Osteoblast (primary cell): Measurements from ENCODE around the gene C17orf67. TPM values are rescaled to one million over a fixed set of nuclear protein-coding genes. Genes with fewer than 3 reads are reported as not detected.

Source experiments
- DNase-seq: peaks from one replicate; pipeline ENCODE4 v3.0.0; 2011; ENCODE audit warnings: low spot score, mixed read lengths; ENCODE audit not compliant: insufficient read length; ENCODE audit errors: missing footprints
- H2AFZ ChIP-seq: 2 replicates; pipeline ENCODE4 v1.6.0; 2011; ENCODE audit warnings: mild to moderate bottlenecking, low read length
- H3K27ac ChIP-seq: 2 replicates; pipeline ENCODE4 v1.5.1; 2011; ENCODE audit warnings: mild to moderate bottlenecking, low read depth, low read length, moderate library complexity
- H3K27me3 ChIP-seq: 2 replicates; pipeline ENCODE4 v1.6.0; 2012; ENCODE audit warnings: mild to moderate bottlenecking, control low read depth, inconsistent platforms, low read length, moderate library complexity; ENCODE audit not compliant: insufficient read depth
- H3K36me3 ChIP-seq: 2 replicates; pipeline ENCODE4 v1.5.1; 2011; ENCODE audit warnings: mild to moderate bottlenecking, low read length, control low read depth, moderate library complexity; ENCODE audit not compliant: insufficient read depth
- H3K4me1 ChIP-seq: 2 replicates; pipeline ENCODE4 v1.5.1; 2011; ENCODE audit warnings: mild to moderate bottlenecking, low read length, control low read depth, moderate library complexity; ENCODE audit not compliant: insufficient read depth
- H3K4me2 ChIP-seq: 2 replicates; pipeline ENCODE4 v1.6.0; 2011; ENCODE audit warnings: mild to moderate bottlenecking, low read length; ENCODE audit not compliant: insufficient read depth
- H3K4me3 ChIP-seq: fragments of 200-600 bp; sonication (generic); 3 replicates; pipeline ENCODE4 v1.5.1; 2012; ENCODE audit warnings: mild to moderate bottlenecking, low read length, inconsistent platforms; ENCODE audit not compliant: insufficient read depth
- H3K79me2 ChIP-seq: 2 replicates; pipeline ENCODE4 v1.6.0; 2012; ENCODE audit warnings: mild to moderate bottlenecking, low read length, control low read depth, inconsistent platforms; ENCODE audit not compliant: insufficient read depth
- H3K9me3 ChIP-seq: 2 replicates; pipeline ENCODE4 v1.5.1; 2011; ENCODE audit warnings: low read depth, low read length, control low read depth
- H4K20me1 ChIP-seq: 2 replicates; pipeline ENCODE4 v1.6.0; 2012; ENCODE audit warnings: mild to moderate bottlenecking, low read length, control low read depth; ENCODE audit not compliant: insufficient read depth
- total RNA-seq: library from RNA; depleted of rRNA; stranded (reverse); fragments of >200 nt; gene quantifications from 2 replicates; pipeline ENCODE4 v1.2.3, GENCODE V29; 2012
- TF ChIP-seq, protein P1 (sequence below): IDR thresholded peaks from 2 replicates; pipeline ENCODE4 v1.5.1; 2011; ENCODE audit warnings: mild to moderate bottlenecking, low read depth, low read length, moderate library complexity; ENCODE audit errors: extremely low read depth

C17orf67 gene
- total RNA-seq, 1 donor = 0.36 TPM

- no peak overlapping the region for H2AFZ ChIP-seq
- DNase-seq = no peak
- H3K27me3 ChIP-seq = no peaks in the 10 kb centered on the region
- no peaks in the 10 kb centered on the region for H3K36me3 ChIP-seq
- H3K4me3 ChIP-seq = no peak overlapping the region
- TF ChIP-seq, protein P1, sequence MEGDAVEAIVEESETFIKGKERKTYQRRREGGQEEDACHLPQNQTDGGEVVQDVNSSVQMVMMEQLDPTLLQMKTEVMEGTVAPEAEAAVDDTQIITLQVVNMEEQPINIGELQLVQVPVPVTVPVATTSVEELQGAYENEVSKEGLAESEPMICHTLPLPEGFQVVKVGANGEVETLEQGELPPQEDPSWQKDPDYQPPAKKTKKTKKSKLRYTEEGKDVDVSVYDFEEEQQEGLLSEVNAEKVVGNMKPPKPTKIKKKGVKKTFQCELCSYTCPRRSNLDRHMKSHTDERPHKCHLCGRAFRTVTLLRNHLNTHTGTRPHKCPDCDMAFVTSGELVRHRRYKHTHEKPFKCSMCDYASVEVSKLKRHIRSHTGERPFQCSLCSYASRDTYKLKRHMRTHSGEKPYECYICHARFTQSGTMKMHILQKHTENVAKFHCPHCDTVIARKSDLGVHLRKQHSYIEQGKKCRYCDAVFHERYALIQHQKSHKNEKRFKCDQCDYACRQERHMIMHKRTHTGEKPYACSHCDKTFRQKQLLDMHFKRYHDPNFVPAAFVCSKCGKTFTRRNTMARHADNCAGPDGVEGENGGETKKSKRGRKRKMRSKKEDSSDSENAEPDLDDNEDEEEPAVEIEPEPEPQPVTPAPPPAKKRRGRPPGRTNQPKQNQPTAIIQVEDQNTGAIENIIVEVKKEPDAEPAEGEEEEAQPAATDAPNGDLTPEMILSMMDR = no peak
- H3K9me3 ChIP-seq = no peaks in the 10 kb centered on the region
- no peak overlapping the region for H3K27ac ChIP-seq
- no peaks in the 10 kb centered on the region for H3K4me1 ChIP-seq
- no peak overlapping the region for H3K4me2 ChIP-seq
- no peaks in the 10 kb centered on the region for H4K20me1 ChIP-seq
- H3K79me2 ChIP-seq = no peaks in the 10 kb centered on the region
Measured at GRCh38 chr17:56809106-56809819, 24.5 kb downstream of the C17orf67 start.

DNA sequence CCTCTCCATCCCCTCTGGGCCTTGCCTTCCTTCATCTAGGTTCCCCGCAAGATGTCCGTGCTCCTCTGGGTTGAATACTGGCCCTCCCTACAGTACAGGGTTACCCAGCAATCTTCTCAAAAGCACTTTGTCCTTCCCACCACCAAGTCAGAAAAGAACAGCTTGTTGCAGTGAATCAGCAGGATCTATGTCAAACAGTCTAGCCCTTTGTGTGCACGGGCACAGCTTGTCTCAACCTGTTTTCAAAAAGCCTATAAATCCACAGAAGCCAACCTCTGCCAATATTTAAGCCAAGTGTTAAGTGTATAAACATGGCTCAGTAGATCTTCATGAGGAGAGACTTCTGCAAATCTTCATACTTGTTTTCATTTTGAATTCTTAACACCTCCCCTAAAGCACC, 25.2 kb downstream of the C17orf67 start:
- Histone ChIP-seq H3K4me1 (no peaks in the 10 kb centered on the region), H3K27me3 (no peaks in the 10 kb centered on the region), H3K79me2 (no peaks in the 10 kb centered on the region), H3K4me2 (no peak overlapping the region), H2AFZ (no peak overlapping the region), H3K27ac (no peak overlapping the region), H3K4me3 (no peak overlapping the region), H4K20me1 (no peaks in the 10 kb centered on the region), H3K36me3 (no peaks in the 10 kb centered on the region), H3K9me3 (no peaks in the 10 kb centered on the region)
- DNase-seq = no peak
- TF ChIP-seq, protein P1 = no peak

- no peak overlapping the region for H3K4me2 ChIP-seq
- no peaks in the 10 kb centered on the region for H3K27me3 ChIP-seq
- DNase-seq = no peak
- H4K20me1 ChIP-seq = no peaks in the 10 kb centered on the region
- no peak overlapping the region for H3K4me3 ChIP-seq
- H2AFZ ChIP-seq = no peak overlapping the region
- TF ChIP-seq, protein P1 = no peak
- no peaks in the 10 kb centered on the region for H3K36me3 ChIP-seq
- H3K27ac ChIP-seq = no peak overlapping the region
- H3K9me3 ChIP-seq = no peaks in the 10 kb centered on the region
- H3K79me2 ChIP-seq = no peaks in the 10 kb centered on the region
- H3K4me1 ChIP-seq = no peaks in the 10 kb centered on the region
Measured at GRCh38 chr17:56807723-56808122, 26.0 kb downstream of the C17orf67 start.

DNA sequence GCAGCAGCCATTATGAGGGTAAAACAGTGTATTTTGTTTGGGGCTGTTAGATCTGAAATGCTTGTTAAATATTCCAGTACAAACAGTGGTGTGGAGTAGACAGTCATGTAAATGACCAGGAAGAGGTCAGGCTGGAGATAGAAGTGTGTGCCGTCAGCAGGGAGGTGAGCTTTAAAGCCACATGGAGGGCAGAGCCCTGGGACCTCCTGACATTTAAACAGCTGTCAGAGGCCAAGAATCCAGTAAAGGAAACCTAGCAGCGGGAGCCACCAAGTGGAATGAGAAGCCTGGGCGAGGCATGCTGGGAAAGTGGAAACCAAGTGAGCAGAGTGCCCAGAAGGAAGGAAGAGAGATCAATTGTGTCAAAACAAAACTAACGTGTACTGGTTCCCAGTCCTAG, 26.8 kb downstream of the C17orf67 start:
- no peaks in the 10 kb centered on the region for H3K9me3 ChIP-seq
- DNase-seq = no peak
- H3K36me3 ChIP-seq = no peaks in the 10 kb centered on the region
- no peak overlapping the region for H3K4me2 ChIP-seq
- H3K4me1 ChIP-seq = no peaks in the 10 kb centered on the region
- H4K20me1 ChIP-seq = no peaks in the 10 kb centered on the region
- no peaks in the 10 kb centered on the region for H3K79me2 ChIP-seq
- no peak overlapping the region for H3K27ac ChIP-seq
- no peak overlapping the region for H3K4me3 ChIP-seq
- no peaks in the 10 kb centered on the region for H3K27me3 ChIP-seq
- TF ChIP-seq, protein P1 = no peak
- H2AFZ ChIP-seq = no peak overlapping the region
